ENCODE data around the gene PCDH9.
"Not testable (repeated sequence)": the region's sequence is repeated elsewhere in the genome, so short reads cannot be mapped to it uniquely, and the experiment has no call there.

PCDH9 gene

GRCh38 chr13:67101730-67102467 lies 128.2 kb downstream of the PCDH9 start:
- Histone ChIP-seq H3K4me3 (ENCODE audit: low read length) (no peak overlapping the region), H3K4me1 (ENCODE audit: control insufficient read depth, insufficient read depth, low read length) (no peaks in the 10 kb centered on the region), H3K36me3 (ENCODE audit: control insufficient read depth, insufficient read depth, low read length) (no peaks in the 10 kb centered on the region), H3K27me3 (ENCODE audit: control insufficient read depth, insufficient read depth, low read length) (no peaks in the 10 kb centered on the region), H3K9ac (ENCODE audit: low read length) (no peak overlapping the region), H3K27ac (ENCODE audit: low read depth, low read length) (no peak overlapping the region)

- Histone ChIP-seq H3K36me3 (ENCODE audit: control insufficient read depth, insufficient read depth, low read length) (no peaks in the 10 kb centered on the region), H3K27ac (ENCODE audit: low read depth, low read length) (no peak overlapping the region), H3K9ac (ENCODE audit: low read length) (no peak overlapping the region), H3K4me1 (ENCODE audit: control insufficient read depth, insufficient read depth, low read length) (no peaks in the 10 kb centered on the region), H3K27me3 (ENCODE audit: control insufficient read depth, insufficient read depth, low read length) (no peaks in the 10 kb centered on the region), H3K4me3 (ENCODE audit: low read length) (no peak overlapping the region)
Observed at GRCh38 chr13:67100730-67101129, 129.4 kb downstream of the PCDH9 start.

- no peaks in the 10 kb centered on the region for H3K27me3 ChIP-seq (ENCODE audit: control insufficient read depth, insufficient read depth, low read length)
- no peak overlapping the region for H3K9ac ChIP-seq (ENCODE audit: low read length)
- no peaks in the 10 kb centered on the region for H3K36me3 ChIP-seq (ENCODE audit: control insufficient read depth, insufficient read depth, low read length)
- no peak overlapping the region for H3K4me3 ChIP-seq (ENCODE audit: low read length)
- no peaks in the 10 kb centered on the region for H3K4me1 ChIP-seq (ENCODE audit: control insufficient read depth, insufficient read depth, low read length)
- no peak overlapping the region for H3K27ac ChIP-seq (ENCODE audit: low read depth, low read length)
Observed at GRCh38 chr13:67099494-67099893, 130.6 kb downstream of the PCDH9 start.

- no peaks in the 10 kb centered on the region for H3K27me3 ChIP-seq (ENCODE audit: control insufficient read depth, insufficient read depth, low read length)
- H3K27ac ChIP-seq (ENCODE audit: low read depth, low read length) = no peak overlapping the region
- no peaks in the 10 kb centered on the region for H3K36me3 ChIP-seq (ENCODE audit: control insufficient read depth, insufficient read depth, low read length)
- H3K4me1 ChIP-seq (ENCODE audit: control insufficient read depth, insufficient read depth, low read length) = no peaks in the 10 kb centered on the region
- no peak overlapping the region for H3K9ac ChIP-seq (ENCODE audit: low read length)
- no peak overlapping the region for H3K4me3 ChIP-seq (ENCODE audit: low read length)
Observed at GRCh38 chr13:67097892-67098452, 132.2 kb downstream of the PCDH9 start.

GRCh38 chr13:67096893-67097292 lies 133.2 kb downstream of the PCDH9 start:
- not testable (repeated sequence) for H3K4me3 ChIP-seq (ENCODE audit: low read length); H3K9ac ChIP-seq (ENCODE audit: low read length); H3K4me1 ChIP-seq (ENCODE audit: control insufficient read depth, insufficient read depth, low read length); H3K27ac ChIP-seq (ENCODE audit: low read depth, low read length); H3K27me3 ChIP-seq (ENCODE audit: control insufficient read depth, insufficient read depth, low read length); H3K36me3 ChIP-seq (ENCODE audit: control insufficient read depth, insufficient read depth, low read length)

- Histone ChIP-seq H3K4me3 (ENCODE audit: low read length) (no peak overlapping the region), H3K27ac (ENCODE audit: low read depth, low read length) (no peak overlapping the region)
Observed at GRCh38 chr13:67096418-67096817, 133.7 kb downstream of the PCDH9 start.

GRCh38 chr13:67095621-67096020 lies 134.5 kb downstream of the PCDH9 start:
- Histone ChIP-seq H3K27ac (ENCODE audit: low read depth, low read length) (no peak overlapping the region), H3K27me3 (ENCODE audit: control insufficient read depth, insufficient read depth, low read length) (no peaks in the 10 kb centered on the region), H3K36me3 (ENCODE audit: control insufficient read depth, insufficient read depth, low read length) (no peaks in the 10 kb centered on the region), H3K9ac (ENCODE audit: low read length) (no peak overlapping the region), H3K4me1 (ENCODE audit: control insufficient read depth, insufficient read depth, low read length) (no peaks in the 10 kb centered on the region), H3K4me3 (ENCODE audit: low read length) (no peak overlapping the region)

More at GRCh38 chr13:67096418-67096817, 133.7 kb downstream of the PCDH9 start:
- Histone ChIP-seq H3K36me3 (ENCODE audit: control insufficient read depth, insufficient read depth, low read length) (no peaks in the 10 kb centered on the region), H3K27me3 (ENCODE audit: control insufficient read depth, insufficient read depth, low read length) (no peaks in the 10 kb centered on the region), H3K4me1 (ENCODE audit: control insufficient read depth, insufficient read depth, low read length) (no peaks in the 10 kb centered on the region), H3K9ac (ENCODE audit: low read length) (no peak overlapping the region)

GRCh38 chr13:67094952-67095351 lies 135.2 kb downstream of the PCDH9 start:
- Histone ChIP-seq H3K4me3 (ENCODE audit: low read length) (no peak overlapping the region), H3K27me3 (ENCODE audit: control insufficient read depth, insufficient read depth, low read length) (no peaks in the 10 kb centered on the region), H3K9ac (ENCODE audit: low read length) (no peak overlapping the region), H3K27ac (ENCODE audit: low read depth, low read length) (no peak overlapping the region), H3K36me3 (ENCODE audit: control insufficient read depth, insufficient read depth, low read length) (no peaks in the 10 kb centered on the region), H3K4me1 (ENCODE audit: control insufficient read depth, insufficient read depth, low read length) (no peaks in the 10 kb centered on the region)

GRCh38 chr13:67094078-67094477 lies 136.1 kb downstream of the PCDH9 start:
- H3K27ac ChIP-seq (ENCODE audit: low read depth, low read length) = no peak overlapping the region
- H3K4me1 ChIP-seq (ENCODE audit: control insufficient read depth, insufficient read depth, low read length) = no peaks in the 10 kb centered on the region
- H3K27me3 ChIP-seq (ENCODE audit: control insufficient read depth, insufficient read depth, low read length) = no peaks in the 10 kb centered on the region
- no peak overlapping the region for H3K9ac ChIP-seq (ENCODE audit: low read length)
- no peaks in the 10 kb centered on the region for H3K36me3 ChIP-seq (ENCODE audit: control insufficient read depth, insufficient read depth, low read length)
- no peak overlapping the region for H3K4me3 ChIP-seq (ENCODE audit: low read length)

GRCh38 chr13:67091603-67092002 lies 138.5 kb downstream of the PCDH9 start:
- Histone ChIP-seq H3K4me1 (ENCODE audit: control insufficient read depth, insufficient read depth, low read length) (no peaks in the 10 kb centered on the region), H3K9ac (ENCODE audit: low read length) (no peak overlapping the region), H3K4me3 (ENCODE audit: low read length) (no peak overlapping the region), H3K27ac (ENCODE audit: low read depth, low read length) (no peak overlapping the region), H3K36me3 (ENCODE audit: control insufficient read depth, insufficient read depth, low read length) (no peaks in the 10 kb centered on the region), H3K27me3 (ENCODE audit: control insufficient read depth, insufficient read depth, low read length) (no peaks in the 10 kb centered on the region)

- Histone ChIP-seq H3K4me3 (ENCODE audit: low read length) (no peak overlapping the region), H3K36me3 (ENCODE audit: control insufficient read depth, insufficient read depth, low read length) (no peaks in the 10 kb centered on the region), H3K27me3 (ENCODE audit: control insufficient read depth, insufficient read depth, low read length) (no peaks in the 10 kb centered on the region), H3K4me1 (ENCODE audit: control insufficient read depth, insufficient read depth, low read length) (no peaks in the 10 kb centered on the region), H3K9ac (ENCODE audit: low read length) (no peak overlapping the region), H3K27ac (ENCODE audit: low read depth, low read length) (no peak overlapping the region)
Observed at GRCh38 chr13:67090856-67091255, 139.3 kb downstream of the PCDH9 start.

- Histone ChIP-seq H3K27me3 (ENCODE audit: control insufficient read depth, insufficient read depth, low read length) (no peaks in the 10 kb centered on the region), H3K4me1 (ENCODE audit: control insufficient read depth, insufficient read depth, low read length) (no peaks in the 10 kb centered on the region), H3K36me3 (ENCODE audit: control insufficient read depth, insufficient read depth, low read length) (no peaks in the 10 kb centered on the region), H3K4me3 (ENCODE audit: low read length) (no peak overlapping the region), H3K27ac (ENCODE audit: low read depth, low read length) (no peak overlapping the region), H3K9ac (ENCODE audit: low read length) (no peak overlapping the region)
Observed at GRCh38 chr13:67087527-67087926, 142.6 kb downstream of the PCDH9 start.

- Histone ChIP-seq H3K36me3 (ENCODE audit: control insufficient read depth, insufficient read depth, low read length) (no peaks in the 10 kb centered on the region), H3K9ac (ENCODE audit: low read length) (no peak overlapping the region), H3K4me3 (ENCODE audit: low read length) (no peak overlapping the region), H3K27ac (ENCODE audit: low read depth, low read length) (no peak overlapping the region), H3K27me3 (ENCODE audit: control insufficient read depth, insufficient read depth, low read length) (no peaks in the 10 kb centered on the region), H3K4me1 (ENCODE audit: control insufficient read depth, insufficient read depth, low read length) (no peaks in the 10 kb centered on the region)
Observed at GRCh38 chr13:67086260-67086659, 143.9 kb downstream of the PCDH9 start.
